ENCODE data around the gene ANLN. TPM values are rescaled to one million over a fixed set of nuclear protein-coding genes. Genes with fewer than 3 reads are reported as not detected.

The ANLN gene
- total RNA-seq, 1 experiment from 2014 or later = 78.9 TPM

DNA sequence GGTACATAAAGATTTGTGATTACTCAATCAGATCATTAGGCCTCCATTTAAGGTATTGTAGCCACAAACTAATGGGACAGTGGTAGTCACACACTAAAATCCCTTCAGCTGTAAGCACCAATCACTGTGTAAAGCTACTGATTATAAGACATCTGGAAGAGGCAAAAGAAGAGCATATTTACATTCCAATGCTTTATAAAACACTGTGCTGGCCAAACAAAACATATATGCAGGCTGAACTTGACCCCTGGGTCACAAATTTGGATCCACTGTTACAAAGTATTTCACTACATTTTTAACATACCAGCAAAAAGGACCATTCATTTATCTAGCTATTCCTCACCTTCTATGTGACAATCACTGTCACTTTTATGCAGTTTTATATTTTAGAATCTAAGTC, 41.4 kb upstream of the ANLN start:
- no peak overlapping the region for H3K4me2 ChIP-seq (ENCODE audit: insufficient read depth, insufficient read length, low read length)
- H3K27ac Mint-ChIP-seq = no peak overlapping the region

More for the DNA sequence above, 41.4 kb upstream of the ANLN start:
- Histone ChIP-seq H3K79me2 (ENCODE audit: insufficient read depth, low read length) (no peaks in the 10 kb centered on the region), H4K8ac (replicated peaks; ENCODE audit: insufficient read length, low read depth, low read length) (no peak overlapping the region), H2BK15ac (ENCODE audit: low read depth, low read length) (no peak overlapping the region), H3K23me2 (ENCODE audit: insufficient read length, low read depth, low read length, poor library complexity, severe bottlenecking) (no peaks in the 10 kb centered on the region), H3K18ac (ENCODE audit: insufficient read length, low read depth, low read length) (no peak overlapping the region), H4K91ac (ENCODE audit: insufficient read length, low read depth, low read length) (no peak overlapping the region), H3K4me1 (ENCODE audit: insufficient read depth, low read length) (no peaks in the 10 kb centered on the region), H2BK5ac (ENCODE audit: insufficient read length, low read length) (no peak overlapping the region), H3T11ph (ENCODE audit: low read length) (no peak overlapping the region), H3K4ac (ENCODE audit: low read depth, low read length) (no peak overlapping the region), H3K9me3 (ENCODE audit: control insufficient read depth, low read depth, low read length) (no peaks in the 10 kb centered on the region), H2AK5ac (ENCODE audit: insufficient read length, low read length) (no peak overlapping the region), H3K14ac (ENCODE audit: insufficient read depth, low read length) (no peak overlapping the region), H3K23ac (ENCODE audit: insufficient read length, low read depth, low read length) (no peak overlapping the region), H3K56ac (ENCODE audit: insufficient read length, low read depth, low read length) (no peak overlapping the region), H3K79me1 (ENCODE audit: insufficient read depth, low read depth, low read length, poor library complexity, severe bottlenecking) (no peaks in the 10 kb centered on the region), H2BK12ac (ENCODE audit: insufficient read length, low read depth, low read length) (no peak overlapping the region), H2AFZ (ENCODE audit: low read length) (no peak overlapping the region), H3K27me3 (ENCODE audit: insufficient read depth, low read length) (no peaks in the 10 kb centered on the region), H3K9ac (ENCODE audit: extremely low read depth, insufficient read length, low read length) (no peak overlapping the region), H3K27ac (ENCODE audit: insufficient read length, low read depth, low read length) (no peak overlapping the region), H4K20me1 (ENCODE audit: control insufficient read depth, insufficient read depth, insufficient read length) (no peaks in the 10 kb centered on the region), H4K5ac (ENCODE audit: insufficient read length, low read depth, low read length) (no peak overlapping the region), H2BK20ac (ENCODE audit: low read depth, low read length, poor library complexity, severe bottlenecking) (no peak overlapping the region), H2BK120ac (ENCODE audit: low read depth, low read length, poor library complexity, severe bottlenecking) (no peak overlapping the region)
- H3K36me3 Mint-ChIP-seq (ENCODE audit: insufficient read depth in 1 of 3, low read depth in 3 of 3) = no peaks in the 10 kb centered on the region
- no peak overlapping the region for H3K4me3 Mint-ChIP-seq
- H3K4me1 Mint-ChIP-seq = peaks cover 6 to 10% of the 10 kb centered on the region in 2 experiments
- DNase-seq = no peak
- TF ChIP-seq, protein P1, sequence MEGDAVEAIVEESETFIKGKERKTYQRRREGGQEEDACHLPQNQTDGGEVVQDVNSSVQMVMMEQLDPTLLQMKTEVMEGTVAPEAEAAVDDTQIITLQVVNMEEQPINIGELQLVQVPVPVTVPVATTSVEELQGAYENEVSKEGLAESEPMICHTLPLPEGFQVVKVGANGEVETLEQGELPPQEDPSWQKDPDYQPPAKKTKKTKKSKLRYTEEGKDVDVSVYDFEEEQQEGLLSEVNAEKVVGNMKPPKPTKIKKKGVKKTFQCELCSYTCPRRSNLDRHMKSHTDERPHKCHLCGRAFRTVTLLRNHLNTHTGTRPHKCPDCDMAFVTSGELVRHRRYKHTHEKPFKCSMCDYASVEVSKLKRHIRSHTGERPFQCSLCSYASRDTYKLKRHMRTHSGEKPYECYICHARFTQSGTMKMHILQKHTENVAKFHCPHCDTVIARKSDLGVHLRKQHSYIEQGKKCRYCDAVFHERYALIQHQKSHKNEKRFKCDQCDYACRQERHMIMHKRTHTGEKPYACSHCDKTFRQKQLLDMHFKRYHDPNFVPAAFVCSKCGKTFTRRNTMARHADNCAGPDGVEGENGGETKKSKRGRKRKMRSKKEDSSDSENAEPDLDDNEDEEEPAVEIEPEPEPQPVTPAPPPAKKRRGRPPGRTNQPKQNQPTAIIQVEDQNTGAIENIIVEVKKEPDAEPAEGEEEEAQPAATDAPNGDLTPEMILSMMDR (conservative IDR thresholded peaks at IDR 0.05) = no peak
- H3K9me3 Mint-ChIP-seq = peaks cover 0 to 3% of the 10 kb centered on the region in 2 experiments; a peak in 2 of 5 replicates
- peaks cover 3% of the 10 kb centered on the region; the same call in 1 of the 2 replicates for H3K27me3 Mint-ChIP-seq (ENCODE audit: low read depth)

Data from H9 (cell line).